GM18909 (cell line): ENCODE results near the gene PAF1.
A peak's percentile ranks its signal among the peaks of the same experiment; 100 is the strongest.
"Not testable (repeated sequence)": the region's sequence is repeated elsewhere in the genome, so short reads cannot be mapped to it uniquely, and the experiment has no call there.

Source experiments
- ATAC-seq: cut with Tn5 transposase; IDR thresholded peaks from one replicate; pipeline ENCODE4 v1.9.1; 2021; ENCODE audit warnings: mild to moderate bottlenecking; ENCODE audit not compliant: unreplicated experiment, poor library complexity

PAF1 gene

GRCh38 chr19:39360599-39360998, 30.3 kb downstream of the PAF1 start:
- ATAC-seq: no peak

- ATAC-seq: no peak
These were observed 31.9 kb downstream of the PAF1 start for GRCh38 chr19:39359026-39359425.

- no peak for ATAC-seq
These were observed 34.3 kb downstream of the PAF1 start for GRCh38 chr19:39356647-39357046.

DNA sequence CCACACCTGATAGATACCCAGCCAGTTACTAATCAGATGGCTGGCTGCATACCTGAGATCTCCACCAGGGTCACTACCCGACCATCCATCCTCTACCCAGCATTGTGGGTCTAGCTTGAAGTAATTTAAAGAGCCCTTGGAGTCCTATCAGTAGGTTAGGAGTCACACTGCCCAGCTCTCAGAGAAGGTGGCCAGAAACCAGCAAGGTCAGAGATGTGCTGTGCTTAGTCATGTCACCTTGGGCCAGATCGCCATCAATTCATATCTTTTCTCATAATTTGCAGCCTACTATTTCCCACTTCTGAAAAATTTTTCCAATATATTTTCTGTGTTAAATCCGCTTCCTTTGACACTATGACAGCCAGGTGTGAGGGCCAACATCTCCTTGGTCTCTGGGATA, 34.8 kb downstream of the PAF1 start:
- ATAC-seq: no peak

DNA sequence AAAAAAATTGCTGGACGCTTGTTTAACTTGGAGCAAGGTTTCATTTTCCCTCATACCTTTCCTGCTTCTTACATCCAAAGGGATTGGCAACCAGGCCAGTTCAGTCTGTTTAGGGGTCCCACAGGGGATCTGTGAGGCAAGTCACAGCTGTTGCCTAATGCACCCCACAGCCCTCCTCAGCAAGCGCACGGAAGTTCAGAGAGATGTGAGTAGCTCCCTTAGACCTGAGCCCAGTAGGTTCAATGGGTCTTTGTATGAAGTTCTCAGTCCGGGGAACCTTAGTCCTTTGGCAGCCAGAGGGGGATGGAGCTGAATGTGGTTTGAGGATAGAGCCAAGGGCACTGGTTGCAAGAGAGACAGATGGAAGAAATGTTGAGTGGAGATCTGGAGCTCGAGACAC, 35.7 kb downstream of the PAF1 start:
- ATAC-seq: no peak

GRCh38 chr19:39352381-39353255, 38.3 kb downstream of the PAF1 start:
- no peak for ATAC-seq

GRCh38 chr19:39351537-39352064, 39.3 kb downstream of the PAF1 start:
- ATAC-seq: peak; percentile 59

GRCh38 chr19:39350156-39350555, 40.8 kb downstream of the PAF1 start:
- no peak for ATAC-seq

DNA sequence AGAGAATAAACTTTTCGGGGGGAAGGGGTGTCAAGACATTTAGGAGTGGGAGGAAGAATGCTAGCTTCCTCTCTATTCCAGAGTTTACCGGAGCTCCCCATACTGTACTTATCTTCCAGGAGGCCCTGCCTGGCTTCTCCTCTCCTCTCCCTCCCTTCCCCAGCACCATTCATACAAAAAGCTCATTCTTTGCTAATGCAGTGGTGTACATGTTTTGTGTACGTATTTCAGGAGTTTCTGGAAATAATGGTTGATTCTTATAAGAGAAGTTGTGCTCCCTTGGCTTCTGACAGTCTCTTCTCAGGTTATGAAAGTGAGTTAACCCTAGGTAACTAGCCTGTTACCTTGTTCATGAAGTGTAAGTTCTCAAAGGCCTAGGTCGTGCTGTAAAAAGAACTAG, 41.6 kb downstream of the PAF1 start:
- no peak for ATAC-seq

DNA sequence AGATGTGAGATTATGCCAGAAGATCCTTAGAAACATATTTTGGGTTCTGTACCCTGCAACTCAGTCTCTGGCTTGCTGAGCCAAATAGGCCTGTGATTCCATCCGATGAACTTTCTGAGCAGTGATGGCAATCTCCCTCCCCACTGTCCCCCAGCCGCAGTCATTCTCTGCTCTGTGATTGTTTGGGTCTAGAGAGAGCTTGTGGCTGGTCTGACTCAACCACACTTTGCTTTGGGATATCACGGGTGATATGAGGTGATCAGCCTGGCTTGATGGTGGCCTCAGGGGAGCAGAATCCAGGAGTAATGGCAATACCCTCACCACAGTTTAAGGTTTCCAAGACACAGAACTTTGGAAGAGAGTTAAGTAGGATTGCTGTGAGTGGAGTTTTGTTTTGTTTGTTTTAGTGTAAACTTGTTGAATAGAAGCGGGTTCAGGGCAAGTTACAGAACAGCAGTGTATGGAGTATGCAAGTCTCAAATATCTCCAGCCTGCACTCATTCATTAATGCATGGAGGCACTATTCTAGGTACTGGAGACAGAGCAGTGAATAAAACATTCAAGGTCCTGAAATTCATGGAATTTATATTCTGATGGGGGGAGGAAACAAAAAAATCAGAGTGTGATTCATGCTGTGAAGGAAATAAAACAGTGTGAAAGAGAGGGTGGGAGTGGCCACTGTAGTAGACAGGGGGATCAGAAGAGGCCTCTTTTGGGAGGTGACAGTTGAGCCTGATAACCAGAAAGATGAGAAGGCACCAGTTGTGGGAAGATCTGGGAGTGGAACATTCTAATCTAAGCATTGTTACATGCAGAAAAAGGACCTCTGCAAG, 43.4 kb downstream of the PAF1 start:
- ATAC-seq: no peak

GRCh38 chr19:39345956-39346355, 45.0 kb downstream of the PAF1 start:
- no peak for ATAC-seq

- no peak for ATAC-seq
These were observed 48.1 kb downstream of the PAF1 start for GRCh38 chr19:39342647-39343305.

- peak; percentile 91 for ATAC-seq
These were observed 48.9 kb downstream of the PAF1 start, which contains the start of gene SAMD4B for GRCh38 chr19:39341719-39342604. SAMD4B (plus strand) TSS chr19:39342421; CDS start chr19:39356894, 14,473 bp downstream.

DNA sequence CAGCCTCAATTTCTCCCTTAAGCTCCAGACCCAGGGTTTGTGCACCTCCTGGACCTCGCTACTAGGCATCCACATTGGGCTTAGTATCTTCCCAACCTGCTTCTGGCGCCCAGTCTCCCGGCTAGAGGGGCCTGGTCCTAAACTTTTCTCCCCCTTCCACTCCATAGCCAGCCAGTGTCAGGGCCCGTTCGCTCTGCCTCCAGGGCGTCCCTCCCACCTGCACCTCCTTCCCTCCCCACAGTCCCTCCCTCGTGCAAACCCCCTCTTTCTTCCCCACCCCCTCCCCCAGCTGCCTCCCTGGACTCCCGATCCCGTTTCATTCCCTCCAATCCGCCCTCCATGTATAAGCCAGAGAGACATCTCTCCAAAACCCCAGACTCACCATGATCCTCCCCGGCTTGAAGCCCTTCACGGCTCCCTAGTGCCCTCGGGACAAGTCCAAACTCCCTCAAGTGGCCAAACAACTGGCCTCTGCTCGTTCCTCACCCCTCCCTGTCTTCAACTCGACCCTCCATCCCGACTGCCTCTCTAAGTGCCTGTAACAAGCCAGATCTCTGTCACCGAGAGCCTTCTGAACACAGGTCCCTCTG, 49.7 kb downstream of the PAF1 start:
- no peak for ATAC-seq

GRCh38 chr19:39340156-39340555, 50.8 kb downstream of the PAF1 start:
- ATAC-seq: not testable (repeated sequence)

- no peak for ATAC-seq
These were observed 51.2 kb downstream of the PAF1 start for GRCh38 chr19:39339674-39340073.

DNA sequence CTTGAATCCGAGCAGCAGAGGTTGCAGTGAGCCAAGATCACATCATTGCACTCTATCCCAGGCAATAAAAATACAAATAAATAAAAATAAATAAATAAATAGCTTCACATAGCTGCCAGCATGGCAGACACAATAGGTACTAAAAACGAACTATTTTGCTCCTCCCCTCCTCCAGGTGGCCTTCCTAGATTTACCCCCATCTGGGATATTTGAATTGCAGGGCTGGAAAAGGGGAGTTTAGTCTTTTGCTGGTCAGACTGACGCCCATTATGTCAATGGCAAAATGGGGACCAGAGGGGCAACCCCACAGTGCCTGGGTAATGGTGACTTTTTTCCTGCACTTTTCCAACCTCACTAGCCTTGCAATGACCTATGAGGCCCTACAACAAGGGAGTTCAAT, 54.4 kb downstream of the PAF1 start:
- no peak for ATAC-seq
